SHP77 (cell line): ENCODE results near the gene RIMBP3C.
"Not testable (repeated sequence)": the region's sequence is repeated elsewhere in the genome, so short reads cannot be mapped to it uniquely, and the experiment has no call there.

ENCODE experiments used
- DNase-seq, 2 experiments: peaks; one replicate each; lab custom pipeline; 2025; lab: John Stamatoyannopoulos, UW

RIMBP3C gene

DNA sequence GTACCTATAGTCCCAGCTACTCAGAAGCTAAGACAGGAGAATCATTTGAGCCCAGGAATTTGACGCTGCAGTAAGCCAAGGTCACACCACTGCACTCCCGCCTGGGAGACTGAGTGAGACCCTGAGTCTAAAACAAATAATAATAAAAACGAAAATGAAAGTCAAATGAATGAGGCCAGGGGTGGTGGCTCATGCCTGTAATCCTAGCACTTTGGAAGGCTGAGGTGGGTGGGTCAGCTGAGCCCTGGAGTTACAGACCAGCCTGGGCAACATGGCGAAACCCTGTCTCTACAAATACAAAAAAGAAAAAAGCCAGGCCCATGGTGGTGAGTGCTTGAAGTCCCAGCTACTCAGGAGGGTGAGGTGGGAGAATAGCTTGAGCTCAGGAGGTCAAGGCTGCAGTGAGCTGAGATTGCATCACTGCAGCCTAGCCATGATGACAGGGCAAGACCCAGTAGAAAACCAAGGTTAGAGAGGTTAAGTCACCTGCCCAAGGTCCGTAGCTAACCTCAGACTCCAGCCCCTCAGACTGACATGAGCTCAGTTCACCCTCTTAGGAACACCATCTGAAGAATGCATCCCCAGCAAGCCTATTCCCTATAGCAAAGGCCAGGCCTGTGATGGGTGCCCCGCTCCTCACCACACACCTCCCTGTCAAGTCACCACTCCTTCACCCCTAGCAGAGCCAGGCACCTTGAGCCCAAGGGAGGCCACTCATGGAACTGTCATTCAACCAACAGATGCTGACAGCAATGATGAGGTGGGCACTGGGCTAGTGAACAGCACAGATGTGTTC is 24.4 kb downstream of the RIMBP3C start:
- DNase-seq, result not testable (repeated sequence)

DNA sequence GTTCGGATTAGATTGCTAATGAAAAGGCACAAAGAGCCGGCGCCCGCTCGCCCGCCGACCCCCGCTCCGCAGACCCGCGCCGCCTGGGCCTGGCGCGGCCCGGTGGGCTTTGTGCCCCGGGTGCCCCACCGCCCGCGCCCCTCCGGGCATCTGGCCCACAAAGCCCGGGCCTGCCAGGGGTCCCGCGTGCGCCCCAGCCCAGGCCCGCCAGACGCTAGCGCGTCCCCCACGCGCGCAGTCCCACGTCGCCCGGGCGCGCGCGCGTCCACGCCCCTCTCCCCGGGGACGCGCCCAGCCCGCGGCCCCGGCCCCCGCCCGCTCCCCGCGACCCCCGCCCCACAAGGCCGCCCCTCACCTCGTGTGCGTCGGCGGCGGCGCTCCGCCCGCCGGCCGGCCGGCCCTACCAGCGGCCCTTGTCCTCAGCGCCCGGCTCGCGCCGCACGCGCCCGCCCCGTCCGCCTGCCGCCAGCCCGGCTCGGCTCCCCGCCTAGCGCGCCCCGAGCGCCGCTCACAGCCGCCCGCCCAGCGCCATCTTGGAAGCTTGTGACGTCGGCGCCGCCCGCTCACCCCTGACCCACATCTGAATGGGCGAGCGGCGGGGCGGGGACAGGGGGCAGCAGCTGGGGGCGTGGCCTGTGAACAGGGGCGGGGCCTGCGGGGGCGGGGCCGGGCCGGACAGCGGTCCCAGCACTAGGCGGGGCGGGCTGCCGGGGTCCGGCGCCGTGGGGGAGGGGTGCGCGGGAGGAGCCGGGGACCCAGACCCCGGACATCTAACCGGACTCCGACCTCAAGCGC is 34.1 kb downstream of the RIMBP3C start:
- not testable (repeated sequence) for DNase-seq

DNA sequence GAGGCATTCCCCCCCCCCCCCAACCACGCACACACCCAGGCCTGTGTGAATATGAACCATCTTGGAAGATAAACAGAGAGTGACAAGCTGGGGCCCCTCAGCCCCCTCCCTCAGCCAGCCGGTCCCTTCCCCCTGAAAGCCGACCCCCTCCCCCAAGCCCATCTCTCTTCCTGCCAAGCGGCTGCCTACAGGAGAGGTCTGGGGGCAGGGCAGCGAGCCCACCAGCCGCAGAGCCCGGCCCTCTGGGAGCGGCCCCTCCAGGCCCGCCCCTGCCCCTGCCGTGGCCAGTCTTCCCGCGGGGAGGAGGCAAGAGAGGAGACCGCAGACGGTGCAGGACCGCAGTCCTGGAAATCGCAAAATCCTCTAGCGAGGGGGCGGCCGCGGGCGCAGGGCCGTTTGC is 34.7 kb downstream of the RIMBP3C start:
- not testable (repeated sequence) for DNase-seq

DNA sequence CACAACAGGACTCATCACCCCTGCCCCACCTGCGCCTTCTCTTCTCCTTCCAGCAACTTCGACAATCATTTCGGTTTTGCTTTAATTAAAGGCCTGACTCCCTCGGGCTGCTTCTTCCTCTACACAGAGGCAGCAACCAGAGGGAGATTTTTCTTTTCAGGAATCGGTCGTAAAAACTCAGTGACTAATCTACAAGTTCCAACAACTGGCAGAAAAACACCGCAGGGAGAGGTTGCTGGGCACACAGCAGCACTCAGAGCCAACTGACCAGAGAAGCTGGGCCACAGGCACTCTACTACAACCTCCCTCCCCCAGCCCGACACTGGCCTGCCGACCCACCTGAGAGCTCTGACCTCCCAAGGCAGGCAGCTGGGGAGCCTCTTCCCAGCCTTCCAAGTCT is 36.0 kb downstream of the RIMBP3C start:
- not testable (repeated sequence) for DNase-seq

DNA sequence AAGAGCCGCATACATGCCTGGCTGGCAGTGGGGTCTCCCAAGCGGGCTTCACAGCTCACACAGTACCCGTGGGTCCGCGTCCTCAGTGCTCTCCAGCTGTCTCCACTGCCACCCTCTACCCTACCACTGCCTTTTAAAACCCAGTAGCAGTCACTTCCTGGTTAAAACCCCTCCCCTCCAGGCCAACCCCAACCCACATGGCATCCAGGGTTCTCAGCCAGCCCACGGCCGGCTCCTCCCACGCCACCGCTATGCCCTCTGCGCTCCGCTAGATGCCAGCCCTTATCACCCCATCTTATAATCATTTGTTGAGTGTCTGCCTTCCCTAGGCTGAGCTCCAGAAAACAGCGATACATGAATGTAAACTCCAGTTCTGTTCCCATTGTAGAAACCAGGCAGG is 37.1 kb downstream of the RIMBP3C start:
- DNase-seq, result not testable (repeated sequence)

DNA sequence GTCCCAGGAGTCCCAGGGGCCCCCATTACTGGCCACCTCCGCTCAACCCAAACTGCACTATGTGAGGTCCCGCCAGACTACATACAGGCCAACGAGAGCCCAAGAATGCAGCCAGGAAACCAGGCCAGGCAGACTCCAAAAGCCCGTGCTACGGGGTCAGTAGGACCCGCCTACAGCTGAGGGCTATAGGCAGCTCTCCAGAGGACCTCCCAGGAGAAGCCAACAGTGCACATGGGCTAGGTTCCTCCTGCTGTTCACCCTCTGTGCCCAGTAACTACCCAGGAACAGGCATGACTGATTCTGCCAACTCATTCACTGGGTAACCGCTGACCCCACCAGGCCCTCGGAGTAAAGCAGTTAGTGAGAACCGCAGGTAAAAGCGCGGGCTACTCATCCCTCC is 39.2 kb downstream of the RIMBP3C start:
- DNase-seq, result not testable (repeated sequence)

DNA sequence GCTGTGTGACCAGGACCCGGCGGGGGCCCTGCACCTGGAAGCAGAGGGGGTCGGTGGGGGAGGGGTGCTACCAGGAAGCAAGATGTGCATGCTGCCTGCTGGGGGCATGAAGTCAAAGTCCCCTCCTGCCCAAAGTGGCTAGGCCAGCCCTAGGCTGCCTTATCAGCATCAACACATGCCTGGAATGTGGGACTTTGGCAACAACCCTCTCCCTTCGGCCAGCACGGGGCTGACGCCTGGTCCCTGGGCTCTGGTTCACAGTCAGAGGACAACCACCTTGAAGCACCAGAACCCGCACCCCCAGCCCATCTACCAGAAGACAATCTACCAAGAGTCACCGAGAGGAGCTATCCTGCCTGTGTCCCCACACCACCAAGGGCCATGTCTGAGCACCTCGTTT is 40.9 kb downstream of the RIMBP3C start:
- DNase-seq, result not testable (repeated sequence)

DNA sequence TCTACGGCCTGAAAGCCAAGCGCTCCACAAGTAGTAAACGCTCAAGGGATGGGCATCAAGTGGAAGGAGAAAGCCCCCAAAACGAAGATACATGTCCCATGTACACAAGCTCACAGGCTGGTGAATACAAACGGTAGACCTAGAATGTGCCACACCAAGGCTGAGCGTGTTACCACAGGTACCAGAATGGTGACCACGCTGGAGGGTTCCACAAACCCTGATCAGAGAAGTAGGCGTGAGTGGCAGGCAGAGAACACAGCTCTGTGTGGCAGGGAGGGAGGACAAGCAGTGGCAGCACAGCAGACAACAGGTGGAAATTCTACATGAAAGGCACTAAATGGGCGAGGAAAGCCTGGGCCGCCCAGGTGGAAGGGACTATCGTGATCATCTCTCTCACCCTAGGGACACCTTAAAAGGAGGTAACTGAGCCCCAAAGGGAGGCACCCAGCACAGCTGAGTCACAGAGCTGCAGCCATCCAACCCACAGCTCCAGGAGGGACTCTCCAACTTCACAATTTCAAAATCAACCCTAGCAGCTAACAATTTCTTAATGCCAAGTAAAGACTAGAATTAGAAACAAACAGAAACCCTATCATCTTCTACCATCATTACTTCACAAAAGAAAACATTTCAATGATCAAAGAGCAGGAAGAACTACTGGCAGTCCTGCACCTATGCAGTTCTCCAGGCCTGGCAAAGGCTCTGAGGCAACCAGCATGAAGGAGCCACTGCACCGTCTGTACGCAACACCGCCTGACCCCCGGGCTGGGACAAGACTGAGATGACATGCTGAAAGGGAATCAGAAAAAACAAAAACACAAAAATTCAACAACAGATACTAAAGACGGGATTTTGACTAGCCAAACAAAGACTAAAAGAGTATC is 51.4 kb downstream of the RIMBP3C start:
- DNase-seq, result not testable (repeated sequence)

DNA sequence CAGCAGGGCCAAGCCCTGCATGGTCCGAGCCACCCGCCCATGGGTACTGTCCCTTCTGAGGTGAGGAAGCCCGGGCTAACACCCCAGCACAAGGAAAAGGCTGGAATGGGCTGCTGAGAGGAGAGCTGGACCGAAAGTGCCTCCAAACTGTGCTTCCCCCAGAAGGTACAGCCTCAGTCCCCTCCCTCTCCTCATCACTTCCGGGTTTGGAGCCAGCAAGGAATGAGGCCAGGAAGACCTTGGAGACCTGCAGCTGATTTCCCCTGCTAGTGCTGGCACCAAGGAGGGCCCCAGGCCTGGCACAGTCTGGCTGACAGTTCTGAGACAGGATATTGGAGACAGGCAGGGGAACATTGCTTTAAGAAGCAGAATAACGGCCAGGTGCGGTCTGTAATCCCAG is 52.8 kb downstream of the RIMBP3C start:
- DNase-seq, result not testable (repeated sequence)

DNA sequence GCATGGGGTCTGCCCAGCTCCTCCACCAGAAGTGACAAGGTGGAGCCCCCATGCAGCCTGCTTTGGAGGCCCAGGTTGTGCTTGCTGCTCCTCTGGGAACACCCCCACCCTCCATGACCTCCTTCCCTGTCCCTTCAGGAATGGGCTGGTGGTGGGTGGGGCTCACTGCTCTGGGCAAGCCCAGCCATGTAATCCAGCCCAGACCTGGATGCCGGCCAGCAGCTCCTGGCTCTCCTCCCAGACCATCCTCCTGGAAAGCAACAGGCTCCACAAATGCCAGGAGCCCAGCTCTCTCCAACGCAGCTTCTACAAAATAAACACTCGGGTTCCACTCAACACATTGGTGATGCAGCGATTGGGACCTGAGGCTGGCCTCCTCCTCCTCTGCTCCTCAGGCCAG is 53.3 kb downstream of the RIMBP3C start:
- not testable (repeated sequence) for DNase-seq
